HCT116 (cell line): ENCODE data around the gene CSNK1G1. TPM values are rescaled to one million over a fixed set of nuclear protein-coding genes. Genes with fewer than 3 reads are reported as not detected.

ENCODE experiments used
- ATAC-seq: fragments of 200-7000 bp; cut with Tn5 transposase; 2 replicates; pipeline ENCODE4 v1.9.1; 2020; ENCODE audit warnings: mild to moderate bottlenecking, moderate library complexity
- BruUV-seq: library from RNA; stranded (reverse); fragments of 400-500 nt; replicated peaks from 2 replicates; lab custom pipeline; 2021; lab: Mats Ljungman, UMichigan
- CTCF ChIA-PET: fragments of 300-600 bp; sonication (Branson Sonifier 250); formaldehyde crosslinking; loops from one replicate; lab custom pipeline; 2021; ENCODE audit warnings: antibody characterized with exemption; lab: Charles Lee
- POLR2A ChIA-PET: fragments of 300-600, 350-600 bp; sonication (Branson Sonifier 250); formaldehyde crosslinking; loops from one replicate; lab custom pipeline; 2021; ENCODE audit warnings: antibody characterized with exemption; lab: Charles Lee
- RAD21 ChIA-PET, 2 experiments: fragments of 300-600 bp; sonication (Branson Sonifier 250); formaldehyde crosslinking; loops; one replicate each; lab custom pipeline; 2023; ENCODE audit warnings: low total read pairs in 2 of 2; ENCODE audit not compliant: uncharacterized antibody in 2 of 2, unreplicated experiment in 2 of 2, low non-redundant PET in 1 of 2; lab: Charles Lee
- DNase-seq: peaks from one replicate; pipeline ENCODE4 v3.0.0-alpha.2; 2010; ENCODE audit warnings: low read depth, low spot score
- H2AFZ ChIP-seq: fragments of 200-600 bp; shearing (Covaris generic), sonication (generic); 2 replicates; pipeline ENCODE4 v1.6.1; 2017; ENCODE audit warnings: low read depth, mixed run types, mixed read lengths, antibody characterized with exemption, low read length; ENCODE audit not compliant: poor library complexity, severe bottlenecking
- H3K27ac ChIP-seq: 2 replicates; pipeline ENCODE4 v1.5.1; 2012; ENCODE audit warnings: low read depth, low read length
- H3K27me3 ChIP-seq: fragments of 200-600 bp; sonication (generic); 2 replicates; pipeline ENCODE4 v1.6.1; 2016; ENCODE audit warnings: mixed run types, low read length, mixed read lengths; ENCODE audit not compliant: insufficient read depth
- H3K36me3 ChIP-seq, 2 experiments: fragments of 200-500 bp in 1 of 2; fragments of 200-600 bp in 1 of 2; sonication (Bioruptor generic) in 1 of 2; sonication (generic) in 1 of 2; 2 replicates each; pipeline versions ENCODE4 v1.5.1 to v1.6.1; 2014 to 2016; ENCODE audit warnings: low read length in 2 of 2, inconsistent platforms in 1 of 2, mixed read lengths in 1 of 2, mixed run types in 1 of 2; ENCODE audit not compliant: insufficient read depth in 2 of 2, control insufficient read depth in 1 of 2
- H3K4me1 ChIP-seq, 2 experiments: fragments of 200-600 bp in 1 of 2; sonication (generic) in 1 of 2; 2 replicates each; pipeline versions ENCODE4 v1.5.1 to v1.6.1; 2012 to 2017; ENCODE audit warnings: low read length in 2 of 2, inconsistent platforms in 1 of 2, mild to moderate bottlenecking in 1 of 2, mixed read lengths in 1 of 2, mixed run types in 1 of 2, moderate library complexity in 1 of 2; ENCODE audit not compliant: insufficient read depth in 2 of 2, control insufficient read depth in 1 of 2
- H3K4me2 ChIP-seq: fragments of 200-600 bp; sonication (generic); 2 replicates; pipeline ENCODE4 v1.6.1; 2017; ENCODE audit warnings: mixed run types, low read length, mixed read lengths
- H3K4me3 ChIP-seq, 2 experiments: fragments of 200-600 bp in 1 of 2; sonication (generic) in 1 of 2; replicated peaks in 1 of 2; 2 replicates each; pipeline ENCODE4 v1.5.1; 2011 to 2016; ENCODE audit warnings: low read length in 2 of 2, control low read depth in 1 of 2, low read depth in 1 of 2, mild to moderate bottlenecking in 1 of 2, mixed read lengths in 1 of 2, mixed run types in 1 of 2
- H3K79me2 ChIP-seq: fragments of 200-600 bp; sonication (generic); 2 replicates; pipeline ENCODE4 v1.6.1; 2017; ENCODE audit warnings: mild to moderate bottlenecking, mixed run types, low read length, moderate library complexity, mixed read lengths; ENCODE audit not compliant: insufficient read depth
- H3K9ac ChIP-seq: fragments of 200-600 bp; sonication (generic); 2 replicates; pipeline ENCODE4 v1.6.1; 2016; ENCODE audit warnings: low read length, mixed read lengths
- H3K9me2 ChIP-seq: fragments of 200-600 bp; sonication (generic), shearing (Covaris generic); 2 replicates; pipeline ENCODE4 v1.6.1; 2017; ENCODE audit warnings: mixed run types, mild to moderate bottlenecking, moderate library complexity; ENCODE audit not compliant: insufficient read depth
- H3K9me3 ChIP-seq, 2 experiments: fragments of 200-500 bp in 1 of 2; fragments of 200-600 bp in 1 of 2; sonication (Bioruptor generic) in 1 of 2; sonication (generic) in 1 of 2; 2 replicates each; pipeline ENCODE4 v1.6.1; 2014 to 2017; ENCODE audit warnings: low read length in 2 of 2, mixed read lengths in 2 of 2, inconsistent platforms in 1 of 2, low read depth in 1 of 2, mild to moderate bottlenecking in 1 of 2, mixed run types in 1 of 2, moderate library complexity in 1 of 2; ENCODE audit not compliant: control insufficient read depth in 1 of 2, insufficient read depth in 1 of 2
- H4K20me1 ChIP-seq: fragments of 200-600 bp; sonication (generic), shearing (Covaris generic); 2 replicates; pipeline ENCODE4 v1.6.1; 2017; ENCODE audit warnings: mixed run types, mild to moderate bottlenecking, moderate library complexity; ENCODE audit not compliant: insufficient read depth
- ATF3 ChIP-seq: IDR thresholded peaks from 2 replicates; pipeline ENCODE4 v1.6.1; 2012
- CBX3 ChIP-seq: IDR thresholded peaks from 2 replicates; pipeline ENCODE4 v1.6.1; 2012; ENCODE audit warnings: low read depth
- CEBPB ChIP-seq: IDR thresholded peaks from 2 replicates; pipeline ENCODE4 v1.6.1; 2012; ENCODE audit warnings: low read depth
- CTCF ChIP-seq, 3 experiments: fragments of 200-600 bp in 1 of 3; sonication (generic) in 1 of 3; IDR thresholded peaks in 2 of 3; conservative IDR thresholded peaks in 1 of 3; 2 replicates each; pipeline ENCODE4 v1.5.1; 2012 to 2017; ENCODE audit warnings: low read depth in 2 of 3, low read length in 2 of 3, antibody characterized with exemption in 1 of 3, borderline replicate concordance in 1 of 3, control low read depth in 1 of 3, mild to moderate bottlenecking in 1 of 3, mixed read lengths in 1 of 3, mixed run types in 1 of 3, moderate library complexity in 1 of 3; ENCODE audit not compliant: insufficient read depth in 1 of 3
- EGR1 ChIP-seq: IDR thresholded peaks from 2 replicates; pipeline ENCODE4 v1.6.1; 2012; ENCODE audit warnings: low read depth
- EZH2 ChIP-seq: fragments of 200-600 bp; sonication (generic); IDR thresholded peaks from 2 replicates; pipeline ENCODE4 v1.6.1; 2017; ENCODE audit warnings: antibody characterized with exemption, mixed run types
- EZH2phosphoT487 ChIP-seq: fragments of 200-600 bp; IDR thresholded peaks from 2 replicates; pipeline ENCODE4 v1.6.1; 2018; ENCODE audit warnings: antibody characterized with exemption, borderline replicate concordance
- FOSL1 ChIP-seq: IDR thresholded peaks from 2 replicates; pipeline ENCODE4 v1.6.1; 2012; ENCODE audit warnings: low read depth
- JUND ChIP-seq: IDR thresholded peaks from 2 replicates; pipeline ENCODE4 v1.6.1; 2012
- MAX ChIP-seq: IDR thresholded peaks from 2 replicates; pipeline ENCODE4 v1.6.1; 2012
- POLR2A ChIP-seq: IDR thresholded peaks from 2 replicates; pipeline ENCODE4 v1.7.0; 2011; ENCODE audit warnings: borderline replicate concordance; ENCODE audit not compliant: insufficient read depth, insufficient read length; ENCODE audit errors: extremely low read depth
- POLR2AphosphoS5 ChIP-seq: IDR thresholded peaks from 2 replicates; pipeline ENCODE4 v1.6.1; 2011; ENCODE audit warnings: mild to moderate bottlenecking, low read depth, low read length, moderate library complexity
- SP1 ChIP-seq: IDR thresholded peaks from 2 replicates; pipeline ENCODE4 v1.6.1; 2012; ENCODE audit warnings: low read depth
- ZBTB33 ChIP-seq: IDR thresholded peaks from 2 replicates; pipeline ENCODE4 v1.6.1; 2011; ENCODE audit warnings: mild to moderate bottlenecking, low read length, moderate library complexity; ENCODE audit not compliant: insufficient replicate concordance; ENCODE audit errors: extremely low read depth
- ZFX ChIP-seq: fragments of 450-650 bp; IDR thresholded peaks from 2 replicates; pipeline ENCODE4 v1.6.1; 2017
- ZNF274 ChIP-seq: fragments of 200-500 bp; sonication (Bioruptor generic); IDR thresholded peaks from 2 replicates; pipeline ENCODE4 v1.6.1; 2014; ENCODE audit warnings: mild to moderate bottlenecking, low read depth, low read length, inconsistent platforms
- intact Hi-C: fragments of 100-400 bp; cut with micrococcal nuclease; formaldehyde crosslinking; loops from 2 replicates; pipeline ENCODE4 v1.10.0; 2022
- total RNA-seq: library from RNA; stranded (reverse); gene quantifications from one replicate; pipeline ENCODE4 v1.2.1, GENCODE V29; 2021; ENCODE audit not compliant: unreplicated experiment

The CSNK1G1 gene
- total RNA-seq, 1 experiment from 2014 or later, result 21.1 TPM

GRCh38 chr15:64289550-64289949 lies 66.4 kb downstream of the CSNK1G1 start:
- Histone ChIP-seq H2AFZ (no peak overlapping the region), H3K4me2 (no peak overlapping the region), H3K79me2 (peaks cover 69% of the 10 kb centered on the region), H3K27me3 (no peaks in the 10 kb centered on the region), H3K27ac (no peak overlapping the region), H3K9me2 (no peaks in the 10 kb centered on the region), H3K4me1 (no peaks in the 10 kb centered on the region), H3K36me3 (no peaks in the 10 kb centered on the region), H3K9me3 (no peaks in the 10 kb centered on the region), H3K9ac (no peak overlapping the region), H4K20me1 (peaks cover 4% of the 10 kb centered on the region; the same call in 1 of the 2 replicates), H3K4me3 (no peak overlapping the region)
- TF ChIP-seq CBX3, result no peak
- TF ChIP-seq ZBTB33, result no peak
- no peak for TF ChIP-seq EGR1
- no peak for TF ChIP-seq JUND
- TF ChIP-seq CEBPB, result no peak
- intact Hi-C loops, result no loop called here
- ChIA-PET POLR2A (no interaction called here), CTCF (no interaction called here), RAD21 (no interaction called here)
- BruUV-seq, result no TSS peak
- no peak for ATAC-seq
- DNase-seq, result no peak

GRCh38 chr15:64288999-64289398 lies 67.0 kb downstream of the CSNK1G1 start:
- intact Hi-C loops, result no loop called here
- H3K4me1 ChIP-seq, result peaks cover 0 to 3% of the 10 kb centered on the region in 2 experiments; a peak in 2 of 4 replicates
- no peaks in the 10 kb centered on the region for H3K27me3 ChIP-seq
- CTCF ChIA-PET, result no interaction called here
- no peaks in the 10 kb centered on the region for H3K36me3 ChIP-seq
- ATAC-seq (no peak), DNase-seq (no peak)
- no peak overlapping the region for H3K4me3 ChIP-seq
- no peak overlapping the region for H3K4me2 ChIP-seq
- no peak overlapping the region for H3K27ac ChIP-seq
- 0 out of 2 replicates have a peak, but pooled peaks cover under 1% of the 10 kb centered on the region for H3K9me2 ChIP-seq
- RAD21 ChIA-PET, result no interaction called here
- POLR2A ChIA-PET, result no interaction called here
- H3K9me3 ChIP-seq, result no peaks in the 10 kb centered on the region
- BruUV-seq, result no TSS peak
- peaks cover 4% of the 10 kb centered on the region; the same call in 1 of the 2 replicates for H4K20me1 ChIP-seq
- H2AFZ ChIP-seq, result no peak overlapping the region
- H3K9ac ChIP-seq, result no peak overlapping the region
- H3K79me2 ChIP-seq, result peaks cover 64% of the 10 kb centered on the region
- no peak for TF ChIP-seq CEBPB
- no peak for TF ChIP-seq SP1
- TF ChIP-seq CTCF (IDR thresholded peaks at IDR 0.05 in 2 of 3, conservative IDR thresholded peaks at IDR 0.05 in 1 of 3; ENCODE audit: borderline replicate concordance in 1 of 3, insufficient read depth in 1 of 3, low read depth in 2 of 3, low read length in 2 of 3), result no peak
- TF ChIP-seq EZH2phosphoT487, result no peak
- no peak for TF ChIP-seq POLR2A
- TF ChIP-seq MAX, result no peak
- no peak for TF ChIP-seq FOSL1
- TF ChIP-seq EZH2, result no peak
- no peak for TF ChIP-seq EGR1
- TF ChIP-seq POLR2AphosphoS5, result no peak
- TF ChIP-seq ZFX, result no peak
- TF ChIP-seq ATF3, result no peak
- TF ChIP-seq ZNF274, result no peak
- TF ChIP-seq CBX3, result no peak
- TF ChIP-seq JUND, result no peak
